ENCODE measurements around the gene KCNQ1OT1.

Gene KCNQ1OT1

GRCh38 chr11:2694995-2695939 is 4.5 kb downstream of the KCNQ1OT1 start:
- Mint-ChIP-seq H3K9me3 (no peaks in the 10 kb centered on the region), H3K27ac (no peak overlapping the region), H3K27me3 (ENCODE audit: low read depth) (peaks cover 3% of the 10 kb centered on the region), H3K4me3 (no peak overlapping the region), H3K36me3 (ENCODE audit: low read depth) (peaks cover 2% of the 10 kb centered on the region), H3K4me1 (ENCODE audit: low read depth) (peaks cover 14% of the 10 kb centered on the region)
- no peak for DNase-seq (ENCODE audit: low spot score)

GRCh38 chr11:2694495-2694894 is 5.3 kb downstream of the KCNQ1OT1 start:
- H3K27ac Mint-ChIP-seq, result no peak overlapping the region
- peaks cover 2% of the 10 kb centered on the region for H3K36me3 Mint-ChIP-seq (ENCODE audit: low read depth)
- H3K27me3 Mint-ChIP-seq (ENCODE audit: low read depth), result peaks cover 3% of the 10 kb centered on the region
- DNase-seq (ENCODE audit: low spot score), result no peak
- H3K9me3 Mint-ChIP-seq, result no peaks in the 10 kb centered on the region
- H3K4me1 Mint-ChIP-seq (ENCODE audit: low read depth), result peaks cover 14% of the 10 kb centered on the region
- no peak overlapping the region for H3K4me3 Mint-ChIP-seq

GRCh38 chr11:2693271-2694261 is 6.2 kb downstream of the KCNQ1OT1 start:
- peaks cover 3% of the 10 kb centered on the region for H3K27me3 Mint-ChIP-seq (ENCODE audit: low read depth)
- no peak overlapping the region for H3K4me3 Mint-ChIP-seq
- H3K9me3 Mint-ChIP-seq, result no peaks in the 10 kb centered on the region
- no peak for DNase-seq (ENCODE audit: low spot score)
- peaks cover 11% of the 10 kb centered on the region for H3K4me1 Mint-ChIP-seq (ENCODE audit: low read depth)
- H3K36me3 Mint-ChIP-seq (ENCODE audit: low read depth), result peaks cover 2% of the 10 kb centered on the region
- no peak overlapping the region for H3K27ac Mint-ChIP-seq

GRCh38 chr11:2691991-2692875 is 7.6 kb downstream of the KCNQ1OT1 start:
- Mint-ChIP-seq H3K36me3 (ENCODE audit: low read depth) (no peaks in the 10 kb centered on the region), H3K4me1 (ENCODE audit: low read depth) (peaks cover under 1% of the 10 kb centered on the region), H3K27me3 (ENCODE audit: low read depth) (no peaks in the 10 kb centered on the region), H3K4me3 (no peak overlapping the region), H3K27ac (no peak overlapping the region), H3K9me3 (no peaks in the 10 kb centered on the region)
- no peak for DNase-seq (ENCODE audit: low spot score)

GRCh38 chr11:2691355-2691761 is 8.4 kb downstream of the KCNQ1OT1 start:
- no peak for DNase-seq (ENCODE audit: low spot score)
- Mint-ChIP-seq H3K27ac (no peak overlapping the region), H3K9me3 (no peaks in the 10 kb centered on the region)

GRCh38 chr11:2690596-2691354 is 9.0 kb downstream of the KCNQ1OT1 start:
- H3K4me1 Mint-ChIP-seq (ENCODE audit: low read depth), result no peaks in the 10 kb centered on the region
- H3K36me3 Mint-ChIP-seq (ENCODE audit: low read depth), result no peaks in the 10 kb centered on the region
- no peak overlapping the region for H3K27ac Mint-ChIP-seq
- H3K9me3 Mint-ChIP-seq, result no peaks in the 10 kb centered on the region
- DNase-seq (ENCODE audit: low spot score), result no peak
- no peaks in the 10 kb centered on the region for H3K27me3 Mint-ChIP-seq (ENCODE audit: low read depth)
- H3K4me3 Mint-ChIP-seq, result no peak overlapping the region

More at GRCh38 chr11:2691355-2691761, 8.4 kb downstream of the KCNQ1OT1 start:
- Mint-ChIP-seq H3K4me3 (no peak overlapping the region), H3K36me3 (ENCODE audit: low read depth) (no peaks in the 10 kb centered on the region), H3K27me3 (ENCODE audit: low read depth) (no peaks in the 10 kb centered on the region), H3K4me1 (ENCODE audit: low read depth) (no peaks in the 10 kb centered on the region)

- Mint-ChIP-seq H3K27me3 (ENCODE audit: low read depth) (no peaks in the 10 kb centered on the region), H3K4me1 (ENCODE audit: low read depth) (no peaks in the 10 kb centered on the region), H3K27ac (no peak overlapping the region), H3K4me3 (no peak overlapping the region), H3K36me3 (ENCODE audit: low read depth) (no peaks in the 10 kb centered on the region), H3K9me3 (no peaks in the 10 kb centered on the region)
- no peak for DNase-seq (ENCODE audit: low spot score)
Measured at GRCh38 chr11:2689651-2690575, 9.9 kb downstream of the KCNQ1OT1 start.

- no peaks in the 10 kb centered on the region for H3K36me3 Mint-ChIP-seq (ENCODE audit: low read depth)
- no peak overlapping the region for H3K27ac Mint-ChIP-seq
- no peaks in the 10 kb centered on the region for H3K9me3 Mint-ChIP-seq
- no peak overlapping the region for H3K4me3 Mint-ChIP-seq
- DNase-seq (ENCODE audit: low spot score), result no peak
- H3K4me1 Mint-ChIP-seq (ENCODE audit: low read depth), result no peaks in the 10 kb centered on the region
- H3K27me3 Mint-ChIP-seq (ENCODE audit: low read depth), result no peaks in the 10 kb centered on the region
Measured at GRCh38 chr11:2688381-2689231, 11.2 kb downstream of the KCNQ1OT1 start.

GRCh38 chr11:2687782-2688191 is 12.0 kb downstream of the KCNQ1OT1 start:
- Mint-ChIP-seq H3K4me1 (ENCODE audit: low read depth) (no peaks in the 10 kb centered on the region), H3K4me3 (no peak overlapping the region), H3K9me3 (no peaks in the 10 kb centered on the region)

GRCh38 chr11:2687223-2687530 is 12.6 kb downstream of the KCNQ1OT1 start:
- Mint-ChIP-seq H3K27ac (no peak overlapping the region), H3K4me3 (no peak overlapping the region), H3K4me1 (ENCODE audit: low read depth) (no peaks in the 10 kb centered on the region), H3K9me3 (no peaks in the 10 kb centered on the region), H3K36me3 (ENCODE audit: low read depth) (no peaks in the 10 kb centered on the region), H3K27me3 (ENCODE audit: low read depth) (no peaks in the 10 kb centered on the region)
- DNase-seq (ENCODE audit: low spot score), result no peak

More at GRCh38 chr11:2687782-2688191, 12.0 kb downstream of the KCNQ1OT1 start:
- Mint-ChIP-seq H3K36me3 (ENCODE audit: low read depth) (no peaks in the 10 kb centered on the region), H3K27me3 (ENCODE audit: low read depth) (no peaks in the 10 kb centered on the region), H3K27ac (no peak overlapping the region)
- DNase-seq (ENCODE audit: low spot score), result no peak

- H3K36me3 Mint-ChIP-seq (ENCODE audit: low read depth), result no peaks in the 10 kb centered on the region
- no peak for DNase-seq (ENCODE audit: low spot score)
Measured at GRCh38 chr11:2686360-2687222, 13.2 kb downstream of the KCNQ1OT1 start.

More at GRCh38 chr11:2686360-2687222, 13.2 kb downstream of the KCNQ1OT1 start:
- Mint-ChIP-seq H3K9me3 (no peaks in the 10 kb centered on the region), H3K4me1 (ENCODE audit: low read depth) (no peaks in the 10 kb centered on the region), H3K27me3 (ENCODE audit: low read depth) (no peaks in the 10 kb centered on the region), H3K4me3 (no peak overlapping the region), H3K27ac (no peak overlapping the region)

All from T-helper 2 cell treated with Interferon-gamma antibody and Interleukin-4, amounts not matched to agents 5 μg/mL and 100 μg/mL, for 36 hours (primary cell).